ENCODE measurements around the gene PRSS58. TPM values are rescaled to one million over a fixed set of nuclear protein-coding genes. Genes with fewer than 3 reads are reported as not detected.

PRSS58 gene
- total RNA-seq, 4 donors from 2014 or later, result not detected

DNA sequence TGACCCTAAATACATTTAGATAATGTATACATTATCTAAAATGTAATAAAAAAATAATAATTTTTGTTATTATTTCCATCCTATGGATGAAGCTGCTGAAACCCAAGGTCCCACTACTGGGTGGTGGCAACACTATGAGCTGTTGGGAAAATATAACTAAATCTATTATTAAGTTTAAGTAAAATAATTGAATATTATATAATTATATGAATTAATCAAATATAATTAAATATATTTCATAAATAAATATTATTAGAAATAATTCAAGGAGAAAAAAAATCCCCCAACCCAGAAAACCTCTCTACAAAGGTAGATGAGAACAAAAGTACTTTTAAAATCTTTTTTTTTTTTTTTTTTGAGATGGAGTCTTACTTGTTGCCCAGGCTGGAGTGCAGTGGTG lies 7.9 kb downstream of the PRSS58 start:
- DNase-seq (ENCODE audit: low spot score in 2 of 2), result no peak
- H3K4me1 ChIP-seq, result no peaks in the 10 kb centered on the region
- no peaks in the 10 kb centered on the region for H3K9me3 ChIP-seq
- H3K27me3 ChIP-seq, result no peaks in the 10 kb centered on the region
- H3K36me3 ChIP-seq, result no peaks in the 10 kb centered on the region
- H3K27ac ChIP-seq, result no peak overlapping the region
- TF ChIP-seq, protein P1, sequence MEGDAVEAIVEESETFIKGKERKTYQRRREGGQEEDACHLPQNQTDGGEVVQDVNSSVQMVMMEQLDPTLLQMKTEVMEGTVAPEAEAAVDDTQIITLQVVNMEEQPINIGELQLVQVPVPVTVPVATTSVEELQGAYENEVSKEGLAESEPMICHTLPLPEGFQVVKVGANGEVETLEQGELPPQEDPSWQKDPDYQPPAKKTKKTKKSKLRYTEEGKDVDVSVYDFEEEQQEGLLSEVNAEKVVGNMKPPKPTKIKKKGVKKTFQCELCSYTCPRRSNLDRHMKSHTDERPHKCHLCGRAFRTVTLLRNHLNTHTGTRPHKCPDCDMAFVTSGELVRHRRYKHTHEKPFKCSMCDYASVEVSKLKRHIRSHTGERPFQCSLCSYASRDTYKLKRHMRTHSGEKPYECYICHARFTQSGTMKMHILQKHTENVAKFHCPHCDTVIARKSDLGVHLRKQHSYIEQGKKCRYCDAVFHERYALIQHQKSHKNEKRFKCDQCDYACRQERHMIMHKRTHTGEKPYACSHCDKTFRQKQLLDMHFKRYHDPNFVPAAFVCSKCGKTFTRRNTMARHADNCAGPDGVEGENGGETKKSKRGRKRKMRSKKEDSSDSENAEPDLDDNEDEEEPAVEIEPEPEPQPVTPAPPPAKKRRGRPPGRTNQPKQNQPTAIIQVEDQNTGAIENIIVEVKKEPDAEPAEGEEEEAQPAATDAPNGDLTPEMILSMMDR (IDR thresholded peaks at IDR 0.05), result no peak
- no peak overlapping the region for H3K4me3 ChIP-seq

DNA sequence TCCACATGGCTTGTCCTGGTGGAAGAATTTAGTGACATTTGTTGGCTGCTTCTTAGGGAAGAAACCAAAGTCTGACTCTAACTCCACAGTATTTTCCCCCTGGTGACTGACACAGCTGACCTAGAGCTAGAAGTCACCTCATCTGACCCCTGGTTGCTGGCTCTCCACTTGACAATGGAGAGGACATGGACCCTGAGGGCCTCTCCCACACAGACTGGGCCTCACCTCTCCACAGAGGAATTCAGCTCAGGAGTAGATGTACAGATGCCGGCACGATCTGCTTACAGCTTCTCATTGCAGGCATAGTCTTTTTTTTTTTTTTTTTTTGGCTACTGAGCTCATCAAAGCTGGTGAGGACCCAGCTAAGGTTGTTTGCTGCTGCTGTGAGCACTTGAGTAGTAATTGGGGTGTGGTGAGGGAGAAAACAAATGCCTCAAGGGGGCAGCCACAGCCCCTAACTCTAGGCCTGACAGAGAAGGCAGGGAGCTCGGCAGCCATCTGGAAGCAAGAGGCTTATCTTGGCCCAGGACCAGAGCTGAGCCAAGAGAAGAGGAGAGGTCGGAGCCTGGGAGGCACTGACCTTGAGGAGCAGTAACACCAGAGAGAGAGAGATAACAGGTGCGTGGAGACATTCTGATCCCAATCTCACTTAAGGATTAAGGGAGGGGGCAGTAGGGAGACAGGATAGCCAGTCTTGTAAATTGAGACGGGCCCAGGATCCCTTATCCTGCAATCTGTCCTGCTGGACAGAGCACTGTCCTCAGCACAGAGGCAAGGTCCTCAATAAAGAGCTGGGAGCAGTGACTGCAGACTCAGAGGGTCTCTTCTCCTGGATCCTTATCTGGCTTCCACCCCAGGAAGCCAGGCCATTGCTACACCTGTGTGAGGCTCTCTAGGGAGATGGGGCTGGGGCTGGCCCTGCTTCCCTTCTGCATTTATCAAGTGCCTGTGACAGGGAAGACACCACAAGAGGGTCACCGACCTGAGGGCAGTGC lies 9.4 kb downstream of the PRSS58 start:
- Histone ChIP-seq H3K27ac (no peak overlapping the region), H3K36me3 (no peaks in the 10 kb centered on the region), H3K4me1 (no peaks in the 10 kb centered on the region), H3K4me3 (no peak overlapping the region), H3K27me3 (no peaks in the 10 kb centered on the region), H3K9me3 (no peaks in the 10 kb centered on the region)
- DNase-seq (ENCODE audit: low spot score in 2 of 2), result no peak
- 45 to 64% methylated on average over 6 to 7 of the region's 7 CpGs for WGBS, 2 donors
- TF ChIP-seq POLR2A (IDR thresholded peaks at IDR 0.05) (no peak), EP300 (IDR thresholded peaks at IDR 0.05) (no peak)
- TF ChIP-seq, protein P1 (IDR thresholded peaks at IDR 0.05), result no peak

DNA sequence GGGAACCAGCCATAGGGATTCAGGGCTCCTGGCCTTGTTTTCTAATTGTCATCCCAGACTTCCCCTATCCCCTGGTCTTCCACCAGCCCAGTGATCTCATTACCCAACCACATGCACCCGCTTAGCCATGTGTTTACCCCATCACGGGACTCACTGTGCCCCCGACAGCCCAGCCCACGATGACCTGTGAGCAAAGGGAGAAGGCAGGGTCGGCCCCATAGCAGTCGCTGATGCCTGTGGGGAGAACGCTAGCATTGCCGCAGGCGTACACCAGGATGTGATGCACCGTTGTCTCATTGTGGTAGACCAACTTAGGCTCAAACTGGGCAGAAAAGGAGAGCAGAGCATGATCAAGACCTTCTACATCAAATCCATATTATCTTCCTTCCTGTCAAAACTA lies 14.0 kb downstream of the PRSS58 start:
- no peaks in the 10 kb centered on the region for H3K36me3 ChIP-seq
- no peak for TF ChIP-seq POLR2A (IDR thresholded peaks at IDR 0.05)
- TF ChIP-seq, protein P1 (IDR thresholded peaks at IDR 0.05), result no peak
- no peak for TF ChIP-seq EP300 (IDR thresholded peaks at IDR 0.05)
- no peaks in the 10 kb centered on the region for H3K4me1 ChIP-seq
- no peaks in the 10 kb centered on the region for H3K27me3 ChIP-seq
- no peak for DNase-seq (ENCODE audit: low spot score in 2 of 2)
- H3K9me3 ChIP-seq, result no peaks in the 10 kb centered on the region
- no peak overlapping the region for H3K27ac ChIP-seq
- H3K4me3 ChIP-seq, result no peak overlapping the region
- WGBS, 2 donors, result 87 to 91% methylated on average over 10 of the region's 10 CpGs

DNA sequence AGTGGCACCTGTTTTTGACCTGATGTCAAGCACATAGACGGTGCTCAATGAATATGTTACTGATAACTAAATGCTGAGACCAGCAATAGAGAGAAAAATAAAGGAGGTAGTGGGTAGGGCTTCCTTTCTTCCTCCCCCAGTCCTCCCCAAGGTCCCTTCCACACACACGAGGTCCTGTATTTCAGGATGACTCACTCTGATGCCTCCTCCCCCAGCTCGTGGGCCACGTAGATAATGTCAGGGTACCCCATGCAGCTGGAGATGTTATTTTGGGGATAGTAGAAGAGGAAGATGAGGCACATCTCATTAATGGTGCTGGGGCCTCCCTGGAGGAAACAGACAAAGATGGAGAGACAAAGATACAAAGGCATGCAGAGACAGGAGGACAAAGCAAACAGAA lies 17.3 kb downstream of the PRSS58 start:
- no peak for TF ChIP-seq EP300 (IDR thresholded peaks at IDR 0.05)
- TF ChIP-seq, protein P1 (IDR thresholded peaks at IDR 0.05), result no peak
- no peak for TF ChIP-seq POLR2A (IDR thresholded peaks at IDR 0.05)
- Histone ChIP-seq H3K4me3 (no peak overlapping the region), H3K27ac (no peak overlapping the region), H3K36me3 (no peaks in the 10 kb centered on the region), H3K27me3 (no peaks in the 10 kb centered on the region), H3K4me1 (no peaks in the 10 kb centered on the region), H3K9me3 (peaks cover 0 to 5% (median 0%) of the 10 kb centered on the region in 4 donors)
- WGBS, 2 donors, result 38 to 63% methylated on average over 4 of the region's 4 CpGs
- DNase-seq (ENCODE audit: low spot score in 2 of 2), result no peak

DNA sequence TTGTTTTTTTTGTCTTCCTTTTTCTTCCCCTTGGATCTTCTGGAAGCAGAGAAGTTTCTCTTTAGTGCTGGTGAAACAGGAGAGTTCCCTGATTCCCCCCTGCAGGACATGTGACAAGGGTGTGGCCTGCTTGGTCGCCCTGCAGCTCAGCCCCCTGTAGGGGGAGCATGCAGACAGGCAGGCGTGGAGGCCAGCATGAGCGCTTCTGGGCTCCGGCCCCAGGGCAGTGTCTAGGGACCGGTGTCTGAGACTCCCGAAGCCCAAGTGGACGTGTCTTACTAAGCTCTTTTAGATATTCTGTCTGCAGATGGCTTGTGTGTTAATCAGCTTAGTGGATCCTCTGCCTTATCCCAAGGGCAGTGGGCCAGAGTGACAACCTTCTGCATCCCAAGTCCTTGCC lies 26.1 kb downstream of the PRSS58 start:
- DNase-seq (ENCODE audit: low spot score in 2 of 2), result no peak
- no peak overlapping the region for H3K4me3 ChIP-seq
- TF ChIP-seq EP300 (IDR thresholded peaks at IDR 0.05), result no peak
- TF ChIP-seq, protein P1 (IDR thresholded peaks at IDR 0.05), result no peak
- TF ChIP-seq POLR2A (IDR thresholded peaks at IDR 0.05), result no peak
- peaks cover 0 to 12% (median 0%) of the 10 kb centered on the region in 4 donors for H3K9me3 ChIP-seq
- no peak overlapping the region for H3K27ac ChIP-seq
- 37 to 46% methylated on average over 7 of the region's 7 CpGs for WGBS, 2 donors
- no peaks in the 10 kb centered on the region for H3K36me3 ChIP-seq
- H3K27me3 ChIP-seq, result no peaks in the 10 kb centered on the region
- H3K4me1 ChIP-seq, result no peaks in the 10 kb centered on the region

Data from tibial nerve (tissue), 4 donors.